Endothelial cell of umbilical vein (primary cell): ENCODE measurements around the gene SGTA. TPM values are rescaled to one million over a fixed set of nuclear protein-coding genes. Genes with fewer than 3 reads are reported as not detected.

Source experiments
- BruUV-seq: library from RNA; stranded (reverse); fragments of 400-500 nt; replicated peaks from 2 replicates; lab custom pipeline; 2021; lab: Mats Ljungman, UMichigan
- CTCF ChIA-PET: fragments of 300-600, 350-600 bp; sonication (Branson Sonifier 250); formaldehyde crosslinking; loops from one replicate; lab custom pipeline; 2021; ENCODE audit warnings: antibody characterized with exemption, inconsistent platforms; lab: Charles Lee
- POLR2A ChIA-PET: fragments of 300-600, 350-600 bp; sonication (Branson Sonifier 250); formaldehyde crosslinking; loops from one replicate; lab custom pipeline; 2021; ENCODE audit warnings: antibody characterized with exemption, inconsistent platforms; lab: Charles Lee
- DNase-seq: peaks from one replicate; pipeline ENCODE4 v3.0.0-alpha.2; 2011; ENCODE audit warnings: low read depth, low spot score
- FAIRE-seq: peaks from 2 replicates; lab custom pipeline; 2011; peaks lifted over from hg19 to GRCh38; lab: Jason Lieb, UNC
- H2AFZ ChIP-seq: 2 replicates; pipeline ENCODE4 v1.6.0; 2012; ENCODE audit warnings: low read depth, low read length, control low read depth, inconsistent platforms
- H3K27ac ChIP-seq: 2 replicates; pipeline ENCODE4 v1.5.1; 2011; ENCODE audit warnings: low read depth, mild to moderate bottlenecking, control low read depth, low read length, moderate library complexity; ENCODE audit not compliant: insufficient read depth
- H3K27me3 ChIP-seq, 2 experiments: 2 replicates each; pipeline versions ENCODE4 v1.6.0 to v1.6.1; 2011; ENCODE audit warnings: low read length in 2 of 2, mixed read lengths in 1 of 2; ENCODE audit not compliant: control insufficient read depth in 2 of 2, insufficient read depth in 2 of 2
- H3K36me3 ChIP-seq, 2 experiments: 2 replicates in 1 of 2; 3 replicates in 1 of 2; pipeline ENCODE4 v1.5.1; 2011; ENCODE audit warnings: low read length in 2 of 2, mild to moderate bottlenecking in 1 of 2, moderate library complexity in 1 of 2; ENCODE audit not compliant: control insufficient read depth in 2 of 2, insufficient read depth in 2 of 2; ENCODE audit errors: extremely low read depth in 1 of 2
- H3K4me1 ChIP-seq: 3 replicates; pipeline ENCODE4 v1.5.1; 2011; ENCODE audit warnings: mild to moderate bottlenecking, low read length; ENCODE audit not compliant: control insufficient read depth, insufficient read depth; ENCODE audit errors: extremely low read depth
- H3K4me2 ChIP-seq: 2 replicates; pipeline ENCODE4 v1.6.1; 2011; ENCODE audit warnings: low read length, control low read depth, mixed read lengths; ENCODE audit not compliant: insufficient read depth
- H3K4me3 ChIP-seq, 3 experiments: fragments of 200-600 bp in 1 of 3; sonication (generic), shearing (Covaris generic) in 1 of 3; replicated peaks in 1 of 3; 2 replicates each; pipeline ENCODE4 v1.5.1; 2011 to 2016; ENCODE audit warnings: control low read depth in 3 of 3, low read length in 3 of 3, mild to moderate bottlenecking in 2 of 3, inconsistent platforms in 1 of 3, low read depth in 1 of 3, moderate library complexity in 1 of 3; ENCODE audit not compliant: insufficient read depth in 1 of 3
- H3K79me2 ChIP-seq: 2 replicates; pipeline ENCODE4 v1.6.0; 2012; ENCODE audit warnings: low read length, inconsistent platforms; ENCODE audit not compliant: control insufficient read depth, insufficient read depth
- H3K9ac ChIP-seq: replicated peaks from 2 replicates; pipeline ENCODE3; 2011; ENCODE audit warnings: low read length, control low read depth; ENCODE audit not compliant: insufficient read depth; ENCODE audit errors: extremely low read depth
- H3K9me1 ChIP-seq: replicated peaks from 3 replicates; pipeline ENCODE4 v1.6.0; 2011; ENCODE audit warnings: mild to moderate bottlenecking, low read length; ENCODE audit not compliant: control insufficient read depth, insufficient read depth; ENCODE audit errors: extremely low read depth
- H3K9me3 ChIP-seq: replicated peaks from 2 replicates; pipeline ENCODE4 v1.5.1; 2012; ENCODE audit warnings: low read length, inconsistent platforms; ENCODE audit not compliant: control insufficient read depth, insufficient read depth
- H4K20me1 ChIP-seq: replicated peaks from 2 replicates; pipeline ENCODE3; 2011; ENCODE audit warnings: mild to moderate bottlenecking, low read length; ENCODE audit not compliant: control insufficient read depth, insufficient read depth; ENCODE audit errors: extremely low read depth
- EZH2 ChIP-seq: IDR thresholded peaks from 2 replicates; pipeline ENCODE4 v1.6.1; 2012; ENCODE audit warnings: borderline replicate concordance, low read depth, mild to moderate bottlenecking, moderate library complexity, low read length, inconsistent platforms; ENCODE audit not compliant: severe bottlenecking
- FOS ChIP-seq: IDR thresholded peaks from 2 replicates; pipeline ENCODE4 v1.6.1; 2011; ENCODE audit warnings: mild to moderate bottlenecking, low read length, moderate library complexity, borderline replicate concordance; ENCODE audit not compliant: insufficient read depth
- GATA2 ChIP-seq: IDR thresholded peaks from 2 replicates; pipeline ENCODE4 v1.7.0; 2011; ENCODE audit warnings: low read depth, mild to moderate bottlenecking, moderate library complexity, mixed read lengths, low read length; ENCODE audit not compliant: insufficient read length, insufficient read depth
- JUN ChIP-seq: IDR thresholded peaks from 2 replicates; pipeline ENCODE4 v1.6.1; 2011; ENCODE audit warnings: borderline replicate concordance, low read depth; ENCODE audit not compliant: insufficient read length, insufficient read depth
- MAX ChIP-seq: IDR thresholded peaks from 2 replicates; pipeline ENCODE4 v1.6.1; 2011; ENCODE audit not compliant: insufficient read depth, insufficient read length
- MYC ChIP-seq: IDR thresholded peaks from one replicate; pipeline ENCODE4 v1.6.1; 2011; ENCODE audit warnings: mild to moderate bottlenecking, low read depth, low read length
- POLR2A ChIP-seq: IDR thresholded peaks from 2 replicates; pipeline ENCODE4 v1.6.1; 2012; ENCODE audit warnings: low read depth, mild to moderate bottlenecking, control low read depth, low read length
- POLR2AphosphoS5 ChIP-seq: IDR thresholded peaks from 2 replicates; pipeline ENCODE4 v1.6.1; 2012; ENCODE audit warnings: low read depth, mild to moderate bottlenecking, control low read depth, low read length, moderate library complexity; ENCODE audit not compliant: insufficient read depth
- dilution Hi-C: fragments of 300-500 bp; cut with MboI; formaldehyde crosslinking; loops from one replicate; pipeline ENCODE4 v1.15.0; 2019; ENCODE audit warnings: low sequenced_read_pairs; ENCODE audit not compliant: extremely low pct_ligation_motif_present
- intact Hi-C: fragments of 100-400 bp; cut with micrococcal nuclease; formaldehyde crosslinking; loops from one replicate; pipeline ENCODE4 v1.10.0; 2022
- polyA plus RNA-seq, 4 experiments: library from polyadenylated mRNA; depleted of rRNA in 3 of 4; stranded (reverse) in 3 of 4; unstranded in 1 of 4; fragments of >200 nt; gene quantifications; 2 replicates each; pipeline versions ENCODE4 v1.2.1 to v1.2.3, GENCODE V29; 2011 to 2012; ENCODE audit warnings: missing spikeins in 1 of 4
- total RNA-seq: library from RNA; stranded (reverse); gene quantifications from 2 replicates; pipeline ENCODE4 v1.2.3, GENCODE V29; 2021
- TF ChIP-seq, protein P1 (sequence below), 2 donors: IDR thresholded peaks; 1 replicate in 1 of 2; 2 replicates in 1 of 2; pipeline ENCODE4 v1.5.1; 2011; ENCODE audit warnings: low read length in 2 of 2, mild to moderate bottlenecking in 2 of 2, moderate library complexity in 2 of 2, control low read depth in 1 of 2, inconsistent platforms in 1 of 2, low read depth in 1 of 2; ENCODE audit not compliant: insufficient read depth in 1 of 2; ENCODE audit errors: extremely low read depth in 1 of 2

The SGTA gene
- total and polyA plus RNA-seq, 2 donors (not counting 3 experiments of a cell fraction or from before 2014, with no cell fraction given), result 76.5 to 119 TPM

DNA sequence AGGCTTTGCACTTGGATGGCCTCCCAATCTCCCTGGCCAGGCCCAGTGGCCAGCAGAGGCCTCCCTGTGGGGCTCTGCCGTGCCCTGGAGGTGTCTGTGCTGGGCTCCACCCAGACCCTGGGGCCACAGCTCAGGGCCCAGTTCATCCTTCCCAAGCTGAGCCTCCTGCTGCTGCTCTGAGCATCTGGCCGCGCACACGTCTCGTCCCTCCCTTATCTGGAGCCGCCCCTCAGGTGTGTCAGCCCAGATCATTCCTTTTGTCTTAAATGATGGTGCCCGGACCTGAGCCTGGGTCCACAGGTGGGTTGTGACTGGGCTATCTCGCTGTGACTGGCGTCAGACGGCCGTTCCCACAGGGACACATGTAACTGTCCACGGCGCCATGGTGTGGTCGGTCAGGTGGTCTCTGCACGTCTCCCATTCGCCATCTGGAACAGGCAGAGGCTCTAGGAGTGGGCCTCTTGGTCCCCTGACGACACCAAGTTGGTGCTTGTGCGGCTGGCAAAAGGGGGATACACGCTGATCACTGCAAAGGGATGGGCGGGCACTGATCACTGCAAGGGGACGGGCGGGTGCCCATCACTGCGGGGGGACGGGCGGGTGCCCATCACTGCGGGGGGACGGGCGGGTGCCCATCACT lies 22.3 kb upstream of the SGTA start:
- no peak overlapping the region for H3K27ac ChIP-seq
- no peak for FAIRE-seq
- H3K4me3 ChIP-seq, result no peak overlapping the region
- peaks cover 8 to 23% of the 10 kb centered on the region in 2 experiments for H3K36me3 ChIP-seq
- H3K27me3 ChIP-seq, result no peaks in the 10 kb centered on the region
- H3K9me1 ChIP-seq, result no peaks in the 10 kb centered on the region
- no peak overlapping the region for H3K9ac ChIP-seq
- no peaks in the 10 kb centered on the region for H3K4me1 ChIP-seq
- ChIA-PET CTCF (no interaction called here), POLR2A (no interaction called here)
- intact Hi-C loops (no loop called here), dilution Hi-C loops (no loop called here)
- TF ChIP-seq FOS, result no peak
- no peak for TF ChIP-seq EZH2
- no peak for TF ChIP-seq GATA2
- TF ChIP-seq MYC, result no peak
- TF ChIP-seq, protein P1, sequence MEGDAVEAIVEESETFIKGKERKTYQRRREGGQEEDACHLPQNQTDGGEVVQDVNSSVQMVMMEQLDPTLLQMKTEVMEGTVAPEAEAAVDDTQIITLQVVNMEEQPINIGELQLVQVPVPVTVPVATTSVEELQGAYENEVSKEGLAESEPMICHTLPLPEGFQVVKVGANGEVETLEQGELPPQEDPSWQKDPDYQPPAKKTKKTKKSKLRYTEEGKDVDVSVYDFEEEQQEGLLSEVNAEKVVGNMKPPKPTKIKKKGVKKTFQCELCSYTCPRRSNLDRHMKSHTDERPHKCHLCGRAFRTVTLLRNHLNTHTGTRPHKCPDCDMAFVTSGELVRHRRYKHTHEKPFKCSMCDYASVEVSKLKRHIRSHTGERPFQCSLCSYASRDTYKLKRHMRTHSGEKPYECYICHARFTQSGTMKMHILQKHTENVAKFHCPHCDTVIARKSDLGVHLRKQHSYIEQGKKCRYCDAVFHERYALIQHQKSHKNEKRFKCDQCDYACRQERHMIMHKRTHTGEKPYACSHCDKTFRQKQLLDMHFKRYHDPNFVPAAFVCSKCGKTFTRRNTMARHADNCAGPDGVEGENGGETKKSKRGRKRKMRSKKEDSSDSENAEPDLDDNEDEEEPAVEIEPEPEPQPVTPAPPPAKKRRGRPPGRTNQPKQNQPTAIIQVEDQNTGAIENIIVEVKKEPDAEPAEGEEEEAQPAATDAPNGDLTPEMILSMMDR (IDR thresholded peaks at IDR 0.05; ENCODE audit: extremely low read depth in 1 of 2, insufficient read depth in 1 of 2, low read depth in 1 of 2, low read length in 2 of 2), result no peak
- TF ChIP-seq POLR2A, result no peak
- no peak for TF ChIP-seq MAX
- no peak for TF ChIP-seq JUN
- no peak for TF ChIP-seq POLR2AphosphoS5
- no peak overlapping the region for H3K4me2 ChIP-seq
- no peak overlapping the region for H2AFZ ChIP-seq
- no TSS peak for BruUV-seq
- DNase-seq, result no peak
- no peaks in the 10 kb centered on the region for H4K20me1 ChIP-seq
- H3K79me2 ChIP-seq, result peaks cover 3% of the 10 kb centered on the region
- no peaks in the 10 kb centered on the region for H3K9me3 ChIP-seq
